Stomach (tissue), 4 donors: ENCODE measurements around the gene ACBD3.

Experiments used
- EP300 ChIP-seq: sonication (generic); formaldehyde crosslinking; IDR thresholded peaks from one replicate; pipeline ENCODE4 v1.6.1; 2017; ENCODE audit warnings: antibody characterized with exemption
- TF ChIP-seq, protein P1 (sequence below), 7 experiments: fragments of 450-650 bp in 4 of 7; fragments of 200-600 bp in 3 of 7; sonication (generic) in 3 of 7; IDR thresholded peaks; one replicate each; pipeline ENCODE4 v1.5.1; 2016 to 2019; ENCODE audit warnings: antibody characterized with exemption in 7 of 7, control low read depth in 2 of 7, mild to moderate bottlenecking in 1 of 7

DNA sequence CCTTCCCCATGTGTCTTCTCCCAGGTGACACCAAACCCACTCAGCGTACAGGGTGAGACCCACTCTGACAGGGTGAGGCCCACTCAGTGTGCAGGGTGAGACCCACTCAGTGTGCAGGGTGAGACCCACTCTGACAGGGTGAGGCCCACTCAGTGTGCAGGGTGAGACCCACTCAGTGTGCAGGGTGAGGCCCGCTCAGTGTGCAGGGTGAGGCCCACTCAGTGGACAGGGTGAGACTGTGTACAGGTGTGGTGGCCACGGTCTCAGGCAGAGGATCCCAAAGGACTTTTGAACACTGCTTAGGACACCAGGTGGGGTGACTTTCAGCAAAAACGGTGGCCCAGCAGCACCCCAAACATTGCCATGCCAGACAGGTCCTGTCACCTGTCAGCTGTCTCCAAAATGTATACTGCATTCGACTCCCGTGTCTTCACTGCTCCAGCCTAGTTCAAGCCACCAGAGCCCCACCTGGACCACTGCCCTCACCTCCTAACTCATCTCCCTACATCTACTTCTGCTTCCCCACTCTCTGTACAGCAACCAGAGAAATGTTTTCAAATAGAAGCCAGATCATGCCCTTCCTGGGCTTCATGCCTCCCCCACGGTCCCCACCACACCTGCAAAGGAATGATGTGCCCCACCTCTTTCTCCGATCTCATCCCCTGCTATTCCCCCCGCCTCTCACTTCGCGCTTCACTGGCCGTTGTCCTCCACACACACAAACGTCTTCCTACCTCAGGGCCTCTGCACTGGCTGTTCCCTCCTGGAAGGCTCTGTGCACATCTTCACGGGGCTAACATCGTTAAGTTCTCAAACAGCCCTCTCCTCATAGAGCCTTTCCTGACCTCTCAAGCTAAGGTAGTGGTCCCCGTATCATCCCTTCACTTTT is 52.1 kb downstream of the ACBD3 start:
- no peak for TF ChIP-seq EP300
- TF ChIP-seq, protein P1, sequence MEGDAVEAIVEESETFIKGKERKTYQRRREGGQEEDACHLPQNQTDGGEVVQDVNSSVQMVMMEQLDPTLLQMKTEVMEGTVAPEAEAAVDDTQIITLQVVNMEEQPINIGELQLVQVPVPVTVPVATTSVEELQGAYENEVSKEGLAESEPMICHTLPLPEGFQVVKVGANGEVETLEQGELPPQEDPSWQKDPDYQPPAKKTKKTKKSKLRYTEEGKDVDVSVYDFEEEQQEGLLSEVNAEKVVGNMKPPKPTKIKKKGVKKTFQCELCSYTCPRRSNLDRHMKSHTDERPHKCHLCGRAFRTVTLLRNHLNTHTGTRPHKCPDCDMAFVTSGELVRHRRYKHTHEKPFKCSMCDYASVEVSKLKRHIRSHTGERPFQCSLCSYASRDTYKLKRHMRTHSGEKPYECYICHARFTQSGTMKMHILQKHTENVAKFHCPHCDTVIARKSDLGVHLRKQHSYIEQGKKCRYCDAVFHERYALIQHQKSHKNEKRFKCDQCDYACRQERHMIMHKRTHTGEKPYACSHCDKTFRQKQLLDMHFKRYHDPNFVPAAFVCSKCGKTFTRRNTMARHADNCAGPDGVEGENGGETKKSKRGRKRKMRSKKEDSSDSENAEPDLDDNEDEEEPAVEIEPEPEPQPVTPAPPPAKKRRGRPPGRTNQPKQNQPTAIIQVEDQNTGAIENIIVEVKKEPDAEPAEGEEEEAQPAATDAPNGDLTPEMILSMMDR (IDR thresholded peaks at IDR 0.05): no peak
